Effector CD4-positive, alpha-beta T cell (primary cell): ENCODE measurements around the gene FAM181A.

Experiments used
- DNase-seq: peaks from one replicate; pipeline ENCODE4 v3.0.0-alpha.2; 2020

The FAM181A gene

GRCh38 chr14:93964281-93964680 lies 37.1 kb downstream of the FAM181A start:
- no peak for DNase-seq

GRCh38 chr14:93964820-93965286 lies 37.7 kb downstream of the FAM181A start:
- no peak for DNase-seq

GRCh38 chr14:93965287-93965821 lies 38.2 kb downstream of the FAM181A start:
- DNase-seq = no peak

- DNase-seq = no peak
Observed at GRCh38 chr14:93965946-93966474, 38.9 kb downstream of the FAM181A start.

- DNase-seq = no peak
Observed at GRCh38 chr14:93967637-93968250, 40.6 kb downstream of the FAM181A start.

GRCh38 chr14:93969082-93969828 lies 42.1 kb downstream of the FAM181A start:
- no peak for DNase-seq

- peak; percentile 65 for DNase-seq
Observed at GRCh38 chr14:93970585-93970964, 43.4 kb downstream of the FAM181A start.

- no peak for DNase-seq
Observed at GRCh38 chr14:93970965-93971634, 44.0 kb downstream of the FAM181A start.

GRCh38 chr14:93971635-93972027 lies 44.5 kb downstream of the FAM181A start:
- DNase-seq = no peak

GRCh38 chr14:93972618-93973205 lies 45.6 kb downstream of the FAM181A start:
- DNase-seq = no peak

GRCh38 chr14:93973607-93974006 lies 46.5 kb downstream of the FAM181A start:
- no peak for DNase-seq

GRCh38 chr14:93974299-93974698 lies 47.2 kb downstream of the FAM181A start:
- no peak for DNase-seq

GRCh38 chr14:93974833-93975232 lies 47.7 kb downstream of the FAM181A start:
- DNase-seq = no peak

- DNase-seq = no peak
Observed at GRCh38 chr14:93975791-93976476, 48.8 kb downstream of the FAM181A start.

GRCh38 chr14:93976477-93977057 lies 49.4 kb downstream of the FAM181A start, which contains the start of gene ASB2:
ASB2 (minus strand) TSS chr14:93976570; CDS start chr14:93964539, 12,031 bp downstream.
- DNase-seq = no peak

- DNase-seq = no peak
Observed at GRCh38 chr14:93977171-93977570, 50.0 kb downstream of the FAM181A start.

GRCh38 chr14:93977790-93978581 lies 50.8 kb downstream of the FAM181A start:
- DNase-seq = peak; percentile 54

GRCh38 chr14:93978735-93979134 lies 51.6 kb downstream of the FAM181A start:
- no peak for DNase-seq
